Chondrocyte (in vitro differentiated cells): Measurements from ENCODE around the gene LYSMD2. TPM values are rescaled to one million over a fixed set of nuclear protein-coding genes. Genes with fewer than 3 reads are reported as not detected.

Source experiments
- DNase-seq: peaks from one replicate; pipeline ENCODE4 v3.0.0; 2021; ENCODE audit warnings: mixed read lengths, low spot score
- H3K27ac Mint-ChIP-seq: one replicate; pipeline ENCODE4 v1.8.0; 2021; ENCODE audit warnings: mild to moderate bottlenecking, moderate library complexity, mixed read lengths; ENCODE audit not compliant: unreplicated experiment
- H3K27me3 Mint-ChIP-seq: 2 replicates; pipeline ENCODE4 v1.8.0; 2021; ENCODE audit warnings: low read depth, mixed read lengths
- H3K36me3 Mint-ChIP-seq: 2 replicates; pipeline ENCODE4 v1.8.0; 2021; ENCODE audit warnings: low read depth, mixed read lengths
- H3K4me1 Mint-ChIP-seq: 2 replicates; pipeline ENCODE4 v1.8.0; 2021; ENCODE audit warnings: low read depth, mild to moderate bottlenecking, mixed read lengths
- H3K4me3 Mint-ChIP-seq: one replicate; pipeline ENCODE4 v1.8.0; 2021; ENCODE audit warnings: mild to moderate bottlenecking, moderate library complexity, mixed read lengths; ENCODE audit not compliant: unreplicated experiment
- H3K9me3 Mint-ChIP-seq: 2 replicates; pipeline ENCODE4 v1.8.0; 2021; ENCODE audit warnings: low read depth, mixed read lengths
- CTCF ChIP-seq: fragments of 200-600 bp; sonication (generic); IDR thresholded peaks from 2 replicates; pipeline ENCODE4 v1.5.0; 2021; ENCODE audit warnings: antibody characterized with exemption, mild to moderate bottlenecking, moderate library complexity
- total RNA-seq: library from RNA; stranded (reverse); gene quantifications from 3 replicates; pipeline ENCODE4 v1.2.1, GENCODE V29; 2021

The LYSMD2 gene
- total RNA-seq, 1 donor from 2014 or later: 2.7 TPM

- H3K4me3 Mint-ChIP-seq: no peak overlapping the region
- H3K27ac Mint-ChIP-seq: no peak overlapping the region
- H3K9me3 Mint-ChIP-seq: peaks cover 7% of the 10 kb centered on the region
- H3K27me3 Mint-ChIP-seq: no peaks in the 10 kb centered on the region
- H3K36me3 Mint-ChIP-seq: peaks cover 9% of the 10 kb centered on the region
- no peak for DNase-seq
- TF ChIP-seq CTCF: no peak
- H3K4me1 Mint-ChIP-seq: no peaks in the 10 kb centered on the region
Measured at GRCh38 chr15:51780636-51781035, 43.2 kb upstream of the LYSMD2 start.

GRCh38 chr15:51776952-51777569 is 39.6 kb upstream of the LYSMD2 start:
- DNase-seq: no peak
- Mint-ChIP-seq H3K4me1 (no peaks in the 10 kb centered on the region), H3K27ac (no peak overlapping the region), H3K9me3 (peaks cover under 1% of the 10 kb centered on the region), H3K27me3 (no peaks in the 10 kb centered on the region), H3K4me3 (no peak overlapping the region), H3K36me3 (peaks cover 10% of the 10 kb centered on the region)
- peak; percentile 84 for TF ChIP-seq CTCF

- H3K36me3 Mint-ChIP-seq: peaks cover 6% of the 10 kb centered on the region
- no peak for DNase-seq
- no peaks in the 10 kb centered on the region for H3K4me1 Mint-ChIP-seq
- no peaks in the 10 kb centered on the region for H3K9me3 Mint-ChIP-seq
- no peak overlapping the region for H3K4me3 Mint-ChIP-seq
- peak; percentile 81 for TF ChIP-seq CTCF
- no peak overlapping the region for H3K27ac Mint-ChIP-seq
- no peaks in the 10 kb centered on the region for H3K27me3 Mint-ChIP-seq
Measured at GRCh38 chr15:51775967-51776816, 38.7 kb upstream of the LYSMD2 start.

- Mint-ChIP-seq H3K4me1 (no peaks in the 10 kb centered on the region), H3K36me3 (peaks cover 13% of the 10 kb centered on the region)
- no peak for DNase-seq
Measured at GRCh38 chr15:51774916-51775315, 37.5 kb upstream of the LYSMD2 start.

More at GRCh38 chr15:51774916-51775315, 37.5 kb upstream of the LYSMD2 start:
- no peak for TF ChIP-seq CTCF
- Mint-ChIP-seq H3K27ac (no peak overlapping the region), H3K4me3 (no peak overlapping the region), H3K27me3 (no peaks in the 10 kb centered on the region), H3K9me3 (no peaks in the 10 kb centered on the region)
